Measurements from ENCODE around the gene TRAF7. TPM values are rescaled to one million over a fixed set of nuclear protein-coding genes. Genes with fewer than 3 reads are reported as not detected.

The TRAF7 gene
- total and polyA plus RNA-seq, 2 of the 13 experiments (the other 11 are each of a cell fraction or from before 2014, with no cell fraction given) = 47.9 to 65.6 TPM

GRCh38 chr16:2223221-2223941, 67.8 kb downstream of the TRAF7 start, which contains the start of gene E4F1 (continued):
- TF ChIP-seq ZNF619 (CRISPR knock-in tag; IDR thresholded peaks at IDR 0.05) (no peak), CHCHD3 (CRISPR knock-in tag; IDR thresholded peaks at IDR 0.05) (peak; percentile 92), ZNF431 (CRISPR knock-in tag; IDR thresholded peaks at IDR 0.05; ENCODE audit: borderline replicate concordance, low read depth) (no peak), EZH2 (conservative IDR thresholded peaks at IDR 0.05; ENCODE audit: low read depth, low read length) (no peak), CHD2 (IDR thresholded peaks at IDR 0.05; ENCODE audit: low read depth, low read length) (peak; percentile 88), ZNF225 (CRISPR knock-in tag; IDR thresholded peaks at IDR 0.05) (peak; percentile 70), MED8 (CRISPR knock-in tag; IDR thresholded peaks at IDR 0.05; ENCODE audit: insufficient replicate concordance) (peak; percentile 80), FLYWCH1 (CRISPR knock-in tag; IDR thresholded peaks at IDR 0.05) (no peak), ADNP (CRISPR knock-in tag; IDR thresholded peaks at IDR 0.05) (no peak), TEF (CRISPR knock-in tag; IDR thresholded peaks at IDR 0.05) (0 out of 2 replicates have a peak, but pooled peaks have one; percentile 27), REL (CRISPR knock-in tag; conservative IDR thresholded peaks at IDR 0.05) (peak; percentile 68; the same call in 1 of the 2 replicates), SAP130 (CRISPR knock-in tag; IDR thresholded peaks at IDR 0.05; ENCODE audit: low read depth) (peak; percentile 98), CC2D1A (CRISPR knock-in tag; IDR thresholded peaks at IDR 0.05) (no peak), KLF12 (CRISPR knock-in tag; IDR thresholded peaks at IDR 0.05; ENCODE audit: borderline replicate concordance) (no peak), TMF1 (CRISPR knock-in tag; IDR thresholded peaks at IDR 0.05; ENCODE audit: low read depth) (no peak; the same call in 1 of the 2 replicates), ZNF761 (CRISPR knock-in tag; conservative IDR thresholded peaks at IDR 0.05) (peak; percentile 78; the same call in 1 of the 2 replicates), PBX2 (CRISPR knock-in tag; IDR thresholded peaks at IDR 0.05) (peak; percentile 91), ZNF713 (CRISPR knock-in tag; IDR thresholded peaks at IDR 0.05) (no peak), E2F5 (CRISPR knock-in tag; conservative IDR thresholded peaks at IDR 0.05) (no peak; the same call in 1 of the 2 replicates), RBM39 (IDR thresholded peaks at IDR 0.05; ENCODE audit: low read depth, low read length, poor library complexity, severe bottlenecking) (peak; percentile 56), ZNF740 (CRISPR knock-in tag; IDR thresholded peaks at IDR 0.05) (0 out of 2 replicates have a peak, but pooled peaks have one; percentile 53), CREB1 (IDR thresholded peaks at IDR 0.05) (peak; percentile 96), CREB1 (CRISPR knock-in tag; IDR thresholded peaks at IDR 0.05) (peak; percentile 90), IRF9 (CRISPR knock-in tag; IDR thresholded peaks at IDR 0.05; ENCODE audit: borderline replicate concordance) (no peak; the same call in 1 of the 2 replicates)
- TF ChIP-seq, protein P1, sequence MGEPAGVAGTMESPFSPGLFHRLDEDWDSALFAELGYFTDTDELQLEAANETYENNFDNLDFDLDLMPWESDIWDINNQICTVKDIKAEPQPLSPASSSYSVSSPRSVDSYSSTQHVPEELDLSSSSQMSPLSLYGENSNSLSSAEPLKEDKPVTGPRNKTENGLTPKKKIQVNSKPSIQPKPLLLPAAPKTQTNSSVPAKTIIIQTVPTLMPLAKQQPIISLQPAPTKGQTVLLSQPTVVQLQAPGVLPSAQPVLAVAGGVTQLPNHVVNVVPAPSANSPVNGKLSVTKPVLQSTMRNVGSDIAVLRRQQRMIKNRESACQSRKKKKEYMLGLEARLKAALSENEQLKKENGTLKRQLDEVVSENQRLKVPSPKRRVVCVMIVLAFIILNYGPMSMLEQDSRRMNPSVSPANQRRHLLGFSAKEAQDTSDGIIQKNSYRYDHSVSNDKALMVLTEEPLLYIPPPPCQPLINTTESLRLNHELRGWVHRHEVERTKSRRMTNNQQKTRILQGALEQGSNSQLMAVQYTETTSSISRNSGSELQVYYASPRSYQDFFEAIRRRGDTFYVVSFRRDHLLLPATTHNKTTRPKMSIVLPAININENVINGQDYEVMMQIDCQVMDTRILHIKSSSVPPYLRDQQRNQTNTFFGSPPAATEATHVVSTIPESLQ (CRISPR knock-in tag; conservative IDR thresholded peaks at IDR 0.05) = no peak
